PFSK-1 (cell line): ENCODE data around the gene ARHGAP8.

Experiments used
- FOXP2 ChIP-seq: optimal IDR thresholded peaks from 2 replicates; pipeline ENCODE3; 2011; ENCODE audit warnings: borderline replicate concordance, control low read depth, inconsistent platforms; ENCODE audit not compliant: insufficient read depth; ENCODE audit errors: extremely low read length, extremely low read depth
- POLR2AphosphoS5 ChIP-seq: IDR thresholded peaks from 2 replicates; pipeline ENCODE4 v1.6.1; 2012; ENCODE audit warnings: low read depth, mild to moderate bottlenecking, control low read depth, low read length, moderate library complexity
- TAF1 ChIP-seq: IDR thresholded peaks from 2 replicates; pipeline ENCODE4 v1.6.1; 2012; ENCODE audit warnings: low read length, control low read depth, borderline replicate concordance; ENCODE audit not compliant: insufficient read depth
- TF ChIP-seq, protein P1 (sequence below), 2 experiments: IDR thresholded peaks; 2 replicates each; pipeline versions ENCODE4 v1.6.1 to v1.8.0; 2011 to 2012; ENCODE audit warnings: low read depth in 2 of 2, low read length in 2 of 2, control low read depth in 1 of 2, inconsistent platforms in 1 of 2, mild to moderate bottlenecking in 1 of 2, moderate library complexity in 1 of 2; ENCODE audit not compliant: insufficient read depth in 1 of 2

DNA sequence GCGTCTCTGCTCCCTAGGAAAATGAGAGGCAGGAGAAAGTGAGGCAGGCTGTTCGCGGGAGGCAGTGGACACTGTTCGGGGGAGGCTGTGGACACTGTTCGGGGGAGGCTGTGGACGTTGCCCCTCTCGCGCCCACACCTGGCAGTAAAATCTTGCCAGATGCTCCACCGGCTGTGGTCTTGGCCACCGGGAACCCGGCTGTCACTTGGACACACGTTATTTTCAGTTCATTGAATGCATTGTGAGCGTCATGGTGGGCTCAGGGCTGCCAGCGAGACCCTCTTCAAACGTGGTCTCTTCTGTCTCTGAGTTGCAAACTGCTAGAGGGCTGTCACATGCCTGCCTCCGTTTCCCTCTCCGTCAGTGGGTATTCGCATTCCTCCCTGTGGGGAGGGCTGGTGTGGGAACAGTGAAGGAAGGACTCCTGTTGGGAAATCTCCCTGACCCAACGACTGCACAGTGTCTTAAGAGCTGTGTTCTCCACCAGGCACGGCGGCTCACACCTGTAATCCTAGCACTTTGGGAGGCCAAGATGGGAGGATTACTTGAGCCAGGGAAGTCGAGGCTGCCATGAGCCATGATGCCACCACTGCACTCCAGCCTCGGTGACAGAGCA lies 49.0 kb upstream of the ARHGAP8 start:
- TF ChIP-seq POLR2AphosphoS5 = no peak
- TF ChIP-seq, protein P1, sequence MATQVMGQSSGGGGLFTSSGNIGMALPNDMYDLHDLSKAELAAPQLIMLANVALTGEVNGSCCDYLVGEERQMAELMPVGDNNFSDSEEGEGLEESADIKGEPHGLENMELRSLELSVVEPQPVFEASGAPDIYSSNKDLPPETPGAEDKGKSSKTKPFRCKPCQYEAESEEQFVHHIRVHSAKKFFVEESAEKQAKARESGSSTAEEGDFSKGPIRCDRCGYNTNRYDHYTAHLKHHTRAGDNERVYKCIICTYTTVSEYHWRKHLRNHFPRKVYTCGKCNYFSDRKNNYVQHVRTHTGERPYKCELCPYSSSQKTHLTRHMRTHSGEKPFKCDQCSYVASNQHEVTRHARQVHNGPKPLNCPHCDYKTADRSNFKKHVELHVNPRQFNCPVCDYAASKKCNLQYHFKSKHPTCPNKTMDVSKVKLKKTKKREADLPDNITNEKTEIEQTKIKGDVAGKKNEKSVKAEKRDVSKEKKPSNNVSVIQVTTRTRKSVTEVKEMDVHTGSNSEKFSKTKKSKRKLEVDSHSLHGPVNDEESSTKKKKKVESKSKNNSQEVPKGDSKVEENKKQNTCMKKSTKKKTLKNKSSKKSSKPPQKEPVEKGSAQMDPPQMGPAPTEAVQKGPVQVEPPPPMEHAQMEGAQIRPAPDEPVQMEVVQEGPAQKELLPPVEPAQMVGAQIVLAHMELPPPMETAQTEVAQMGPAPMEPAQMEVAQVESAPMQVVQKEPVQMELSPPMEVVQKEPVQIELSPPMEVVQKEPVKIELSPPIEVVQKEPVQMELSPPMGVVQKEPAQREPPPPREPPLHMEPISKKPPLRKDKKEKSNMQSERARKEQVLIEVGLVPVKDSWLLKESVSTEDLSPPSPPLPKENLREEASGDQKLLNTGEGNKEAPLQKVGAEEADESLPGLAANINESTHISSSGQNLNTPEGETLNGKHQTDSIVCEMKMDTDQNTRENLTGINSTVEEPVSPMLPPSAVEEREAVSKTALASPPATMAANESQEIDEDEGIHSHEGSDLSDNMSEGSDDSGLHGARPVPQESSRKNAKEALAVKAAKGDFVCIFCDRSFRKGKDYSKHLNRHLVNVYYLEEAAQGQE (IDR thresholded peaks at IDR 0.05; ENCODE audit: insufficient read depth in 1 of 2, low read depth in 2 of 2, low read length in 2 of 2) = no peak
- TF ChIP-seq FOXP2 = no peak
- no peak for TF ChIP-seq TAF1
